HG03442 (cell line): ENCODE data around the gene TOPORS.
"Not testable (repeated sequence)": the region's sequence is repeated elsewhere in the genome, so short reads cannot be mapped to it uniquely, and the experiment has no call there.

Experiments used
- ATAC-seq: cut with Tn5 transposase; IDR thresholded peaks from one replicate; pipeline ENCODE4 v1.9.1; 2021; ENCODE audit warnings: mild to moderate bottlenecking, moderate library complexity; ENCODE audit not compliant: unreplicated experiment

TOPORS gene

GRCh38 chr9:32552172-32552872, at the start of gene TOPORS, which contains the start of gene SMIM27:
TSS of gene TOPORS (minus strand) at chr9:32552586. CDS start at chr9:32552436, 150 bp downstream.
TSS of gene SMIM27 (plus strand) at chr9:32552327. CDS start at chr9:32552435, 108 bp downstream.
- ATAC-seq: peak; percentile 67

DNA sequence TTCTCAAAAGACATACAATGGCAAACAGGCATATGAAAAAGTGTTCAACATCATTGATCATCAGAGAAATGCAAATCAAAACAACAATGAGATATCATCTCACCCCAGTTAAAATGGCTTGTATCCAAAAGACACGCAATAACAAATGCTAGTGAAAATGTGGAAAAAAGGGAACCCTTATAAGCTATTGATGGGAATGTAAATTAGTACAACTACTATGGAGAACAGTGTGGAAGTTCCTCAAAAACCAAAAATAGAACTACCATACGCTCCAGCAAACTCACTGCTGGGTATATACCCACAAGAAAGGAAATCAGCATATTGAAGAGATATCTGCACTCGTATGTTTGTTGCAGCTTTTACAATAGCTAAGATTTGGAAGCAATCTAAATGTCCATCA, 46.6 kb upstream of the TOPORS start:
- ATAC-seq: not testable (repeated sequence)

DNA sequence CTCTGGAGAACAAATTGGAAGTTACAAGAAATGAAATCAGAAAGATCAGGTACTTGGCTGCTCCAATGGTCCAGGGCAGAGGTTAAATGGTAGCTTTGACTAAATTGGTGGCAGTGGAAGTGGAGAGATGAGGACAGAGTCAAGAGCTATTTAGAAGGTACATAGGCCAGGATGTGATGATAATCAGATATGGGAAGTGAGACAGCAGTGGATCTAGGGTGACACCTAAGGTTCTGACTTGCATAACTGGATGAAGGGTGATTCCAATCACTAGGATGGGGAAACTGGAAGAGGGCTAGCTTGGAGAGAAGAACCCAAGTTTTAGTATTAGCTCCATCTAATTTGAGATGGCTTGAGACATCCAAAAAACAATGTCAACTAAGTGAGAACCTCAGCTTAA, 44.5 kb upstream of the TOPORS start:
- ATAC-seq: no peak

- ATAC-seq: no peak
Observed at GRCh38 chr9:32596096-32596865, 43.9 kb upstream of the TOPORS start.

GRCh38 chr9:32590898-32591297, 38.5 kb upstream of the TOPORS start:
- ATAC-seq: no peak

GRCh38 chr9:32590476-32590875, 38.1 kb upstream of the TOPORS start:
- ATAC-seq: no peak

- peak; percentile 71 for ATAC-seq
Observed at GRCh38 chr9:32589083-32589723, 36.8 kb upstream of the TOPORS start.

GRCh38 chr9:32587901-32588300, 35.5 kb upstream of the TOPORS start:
- no peak for ATAC-seq

- ATAC-seq: no peak
Observed at GRCh38 chr9:32584784-32585183, 32.4 kb upstream of the TOPORS start.

- peak; percentile 35 for ATAC-seq
Observed at GRCh38 chr9:32581512-32582143, 29.2 kb upstream of the TOPORS start.

GRCh38 chr9:32580631-32581300, 28.4 kb upstream of the TOPORS start:
- no peak for ATAC-seq

DNA sequence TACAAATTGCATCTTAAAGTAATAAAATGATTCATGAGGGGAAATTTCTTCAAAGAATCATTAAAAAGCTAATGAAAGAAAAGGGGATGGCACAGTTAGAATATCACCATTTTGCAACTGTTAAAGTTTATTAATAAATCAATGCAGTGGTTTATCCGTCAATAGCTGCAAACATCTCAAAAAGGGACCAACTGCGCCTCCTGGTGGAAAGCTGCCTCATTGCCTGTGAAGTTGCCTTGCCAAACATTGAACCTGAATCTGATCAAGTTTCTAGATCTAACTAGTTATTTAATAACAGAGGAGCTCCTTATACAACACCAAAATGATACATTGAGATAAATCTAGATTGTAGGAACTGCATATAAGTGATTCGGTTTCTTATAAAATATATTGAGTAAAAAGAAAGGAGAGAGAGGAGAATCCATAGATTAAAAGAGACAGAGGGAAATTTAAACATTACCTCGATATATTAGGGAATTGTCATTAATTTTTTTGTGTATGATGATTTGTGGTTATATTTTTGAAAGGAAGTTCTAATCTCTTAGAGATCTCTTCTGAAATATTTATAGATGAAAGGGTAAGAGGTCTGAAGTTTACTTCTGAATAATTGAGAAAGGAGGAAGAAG, 27.4 kb upstream of the TOPORS start:
- ATAC-seq: peak; percentile 52

- no peak for ATAC-seq
Observed at GRCh38 chr9:32578976-32579375, 26.6 kb upstream of the TOPORS start.

- ATAC-seq: no peak
Observed at GRCh38 chr9:32577316-32577715, 24.9 kb upstream of the TOPORS start.

DNA sequence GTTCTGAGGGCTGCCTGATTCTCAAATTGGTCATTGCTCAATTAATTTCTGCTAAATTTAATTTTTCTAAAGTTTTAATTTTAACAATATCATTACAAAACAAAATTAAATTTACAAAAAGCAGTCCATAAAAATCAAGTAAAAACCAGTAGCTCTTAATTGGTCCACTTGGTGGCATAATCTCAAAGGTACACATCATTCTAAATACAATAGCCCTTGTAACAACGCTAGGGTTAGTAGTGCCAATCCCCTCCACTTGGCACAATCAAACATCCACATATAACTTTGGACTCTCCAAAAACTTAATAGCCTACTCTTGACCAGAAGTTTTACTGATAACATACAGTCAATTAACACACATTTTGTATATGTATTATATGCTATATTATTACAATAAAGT, 22.5 kb upstream of the TOPORS start:
- no peak for ATAC-seq

DNA sequence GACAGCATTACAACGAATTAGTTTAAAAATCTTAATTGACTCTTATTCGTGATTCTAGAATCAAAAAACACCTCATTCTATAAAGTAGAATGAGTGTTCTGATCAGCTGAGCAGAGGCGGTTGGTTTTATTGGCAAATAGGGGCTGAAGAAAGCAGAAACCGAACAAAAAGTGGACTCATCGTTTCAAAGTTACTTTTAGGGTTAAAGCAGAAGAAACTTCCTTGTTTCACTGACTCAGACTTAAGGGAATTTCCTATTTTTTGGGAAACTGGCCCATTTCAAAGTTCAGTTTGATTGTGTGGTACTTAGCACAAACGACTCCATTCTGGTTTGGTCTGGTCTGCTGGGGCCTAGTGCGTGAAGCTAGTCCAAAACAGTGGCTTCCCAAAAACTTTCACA, 21.4 kb upstream of the TOPORS start:
- ATAC-seq: no peak

GRCh38 chr9:32572900-32573523, 20.6 kb upstream of the TOPORS start, which contains the start of gene NDUFB6:
TSS of gene NDUFB6 (minus strand) at chr9:32573159. CDS start at chr9:32573060, 99 bp downstream.
- peak; percentile 81 for ATAC-seq

DNA sequence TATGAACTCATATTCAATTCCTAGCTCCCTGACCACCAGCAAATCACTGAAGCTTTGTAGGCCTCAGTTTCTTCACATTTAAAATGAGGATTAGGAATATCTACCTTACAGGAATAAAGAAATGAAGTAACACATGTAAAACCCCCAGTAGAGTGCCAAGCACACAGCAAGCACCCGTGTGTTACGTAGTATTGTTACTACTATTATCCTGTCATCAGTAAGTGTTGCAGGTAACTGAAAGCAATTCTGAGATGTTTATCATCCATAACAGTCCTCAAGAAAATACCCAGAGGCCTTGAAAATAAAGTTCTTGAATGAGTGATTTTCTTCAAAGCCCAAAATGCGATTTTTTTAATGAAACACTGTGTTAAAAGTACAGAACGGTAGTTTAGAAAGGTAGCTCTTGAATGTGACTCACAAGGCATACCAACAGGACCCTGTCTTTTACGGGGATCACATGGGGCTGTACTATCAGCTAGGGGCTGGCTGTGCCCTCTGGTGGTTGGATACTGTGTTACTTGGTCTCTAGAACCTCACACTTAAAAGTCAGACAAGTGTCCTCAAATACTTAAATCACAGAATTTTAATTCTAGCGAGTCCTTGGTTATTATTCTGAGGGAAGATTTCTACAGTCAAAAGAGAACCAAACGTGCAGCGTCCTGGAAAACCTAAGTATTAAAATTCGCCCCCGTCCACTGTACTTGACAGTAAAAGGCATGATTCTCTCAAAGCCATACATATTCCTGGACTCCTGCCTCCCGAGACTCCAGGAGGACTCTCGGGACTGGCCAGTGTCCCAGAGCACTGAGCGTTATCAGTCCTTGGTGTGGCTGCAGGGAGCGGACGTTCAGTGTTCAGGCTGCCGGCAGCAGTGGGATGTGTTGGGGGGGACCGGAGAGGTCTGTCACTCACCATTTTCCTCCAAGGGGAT, 19.8 kb upstream of the TOPORS start:
- peak; percentile 87 for ATAC-seq

DNA sequence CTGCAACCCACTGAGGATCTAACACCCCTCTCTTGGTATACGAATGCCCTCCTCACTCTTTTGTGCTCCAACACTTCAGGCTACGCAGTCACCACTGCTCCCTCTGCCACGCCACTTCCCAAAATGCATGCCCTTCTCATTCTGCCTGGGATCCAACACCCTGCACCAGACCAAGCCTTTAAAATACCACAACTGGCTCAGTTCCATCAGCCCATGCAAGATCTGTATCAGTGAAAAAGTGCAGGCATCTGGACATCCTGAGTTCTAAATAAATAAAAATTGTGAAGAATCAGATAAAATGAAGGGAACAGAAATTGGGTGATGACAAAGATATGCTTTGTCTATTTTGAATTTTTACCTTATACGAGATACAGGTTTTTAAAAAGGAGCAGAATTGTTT, 17.9 kb upstream of the TOPORS start:
- ATAC-seq: no peak
